GM12878 (cell line): ENCODE measurements around the gene KRT73. TPM values are rescaled to one million over a fixed set of nuclear protein-coding genes. Genes with fewer than 3 reads are reported as not detected.

Experiments used
- ATAC-seq: fragments of 200-7000 bp; cut with Tn5 transposase; 3 replicates; pipeline ENCODE4 v1.9.1; 2020; ENCODE audit warnings: mild to moderate bottlenecking, moderate library complexity
- BruUV-seq: library from RNA; stranded (reverse); fragments of 400-500 nt; replicated peaks from 2 replicates; lab custom pipeline; 2021; lab: Mats Ljungman, UMichigan
- CTCF ChIA-PET: fragments of 300-600 bp; sonication (Branson Sonifier 250); formaldehyde crosslinking; extraction: SDS; loops from one replicate; lab custom pipeline; 2021; ENCODE audit warnings: inconsistent platforms; lab: Yijun Ruan, JAX
- POLR2A ChIA-PET: fragments of 350-600 bp; formaldehyde crosslinking; extraction: SDS; loops from one replicate; lab custom pipeline; 2021; ENCODE audit warnings: inconsistent platforms; lab: Charles Lee
- RAD21 ChIA-PET: fragments of 300-600 bp; sonication (Branson Sonifier 250); formaldehyde crosslinking; loops from one replicate; lab custom pipeline; 2023; ENCODE audit warnings: antibody characterized with exemption; ENCODE audit not compliant: unreplicated experiment; lab: Charles Lee
- SMC1A ChIA-PET: fragments of 300-600 bp; sonication (Branson Sonifier 250); formaldehyde crosslinking; loops from one replicate; lab custom pipeline; 2023; ENCODE audit not compliant: unreplicated experiment, uncharacterized antibody; lab: Charles Lee
- DNase-seq: peaks from one replicate; pipeline ENCODE4 v3.0.0-alpha.2; 2011; ENCODE audit warnings: low read depth, low spot score
- FAIRE-seq: peaks from 3 replicates; lab custom pipeline; 2011; peaks lifted over from hg19 to GRCh38; lab: Jason Lieb, UNC
- H2AFZ ChIP-seq: 2 replicates; pipeline ENCODE4 v1.6.0; 2011; ENCODE audit warnings: low read depth, low read length, control low read depth; ENCODE audit not compliant: control insufficient read depth
- H3K27ac ChIP-seq: 2 replicates; pipeline ENCODE4 v1.5.1; 2011; ENCODE audit warnings: control low read depth; ENCODE audit not compliant: control insufficient read depth, insufficient read depth
- H3K27me3 ChIP-seq, 2 experiments: replicated peaks in 1 of 2; 2 replicates each; pipeline versions ENCODE4 v1.6.0 to v1.6.1; 2011; ENCODE audit warnings: low read length in 1 of 2; ENCODE audit not compliant: control insufficient read depth in 2 of 2, insufficient read depth in 2 of 2
- H3K36me3 ChIP-seq, 2 experiments: 2 replicates each; pipeline ENCODE4 v1.5.1; 2011; ENCODE audit warnings: low read length in 1 of 2; ENCODE audit not compliant: control insufficient read depth in 2 of 2, insufficient read depth in 2 of 2
- H3K4me1 ChIP-seq: 2 replicates; pipeline ENCODE4 v1.6.1; 2011; ENCODE audit warnings: mild to moderate bottlenecking, low read length, moderate library complexity, mixed read lengths; ENCODE audit not compliant: control insufficient read depth, insufficient read depth
- H3K4me2 ChIP-seq: 2 replicates; pipeline ENCODE4 v1.6.0; 2011; ENCODE audit warnings: control low read depth; ENCODE audit not compliant: control insufficient read depth, insufficient read depth
- H3K4me3 ChIP-seq: fragments of 200-600 bp; sonication (generic); 2 replicates; pipeline ENCODE4 v1.5.1; 2016
- H3K79me2 ChIP-seq: 2 replicates; pipeline ENCODE4 v1.6.0; 2011; ENCODE audit warnings: low read length; ENCODE audit not compliant: control insufficient read depth, insufficient read depth
- H3K9ac ChIP-seq: 2 replicates; pipeline ENCODE4 v1.8.0; 2011; ENCODE audit warnings: low read length, control low read depth, mixed read lengths; ENCODE audit not compliant: control insufficient read depth, insufficient read depth
- H3K9me3 ChIP-seq: replicated peaks from 3 replicates; pipeline ENCODE4 v1.5.1; 2011; ENCODE audit warnings: mild to moderate bottlenecking, low read length; ENCODE audit not compliant: control insufficient read depth, insufficient read depth
- H4K20me1 ChIP-seq: 2 replicates; pipeline ENCODE4 v1.6.0; 2011; ENCODE audit not compliant: control insufficient read depth, insufficient read depth
- ETV6 ChIP-seq, 2 experiments: fragments of 450-650 bp in 1 of 2; IDR thresholded peaks in 1 of 2; conservative IDR thresholded peaks in 1 of 2; 2 replicates each; pipeline ENCODE4 v1.6.1; 2014; ENCODE audit warnings: antibody characterized with exemption in 1 of 2, borderline replicate concordance in 1 of 2, low read depth in 1 of 2, mild to moderate bottlenecking in 1 of 2, moderate library complexity in 1 of 2
- MEF2B ChIP-seq: fragments of 450-650 bp; IDR thresholded peaks from 2 replicates; pipeline ENCODE4 v1.6.1; 2018; ENCODE audit warnings: mild to moderate bottlenecking, moderate library complexity; ENCODE audit not compliant: partially characterized antibody, poor library complexity, severe bottlenecking
- POLR2AphosphoS2 ChIP-seq: IDR thresholded peaks from 2 replicates; pipeline ENCODE4 v1.6.1; 2011; ENCODE audit warnings: low read depth, mild to moderate bottlenecking, low read length, improper control_type of control experiment, moderate library complexity
- RUNX3 ChIP-seq: IDR thresholded peaks from 2 replicates; pipeline ENCODE4 v1.6.1; 2012; ENCODE audit warnings: low read length, inconsistent platforms
- SUZ12 ChIP-seq: fragments of 200-600 bp; sonication (generic); IDR thresholded peaks from one replicate; pipeline ENCODE4 v1.6.1; 2018; ENCODE audit warnings: antibody characterized with exemption, mild to moderate bottlenecking; ENCODE audit not compliant: unreplicated experiment
- WGBS: methylation state at CpG from one replicate; pipeline ENCODE4 v1.1.6; 2016; ENCODE audit warnings: low lambda C conversion rate; ENCODE audit not compliant: insufficient replicate concordance, insufficient coverage; ENCODE audit errors: missing lambda C conversion rate; 5-methylcytosine and 5-hydroxymethylcytosine counted together
- in situ Hi-C: fragments of 300-500 bp; cut with MboI; formaldehyde crosslinking; loops from 9 replicates; pipeline ENCODE4 v1.14.3; 2018; ENCODE audit warnings: mixed read lengths
- intact Hi-C: fragments of 100-400 bp; cut with micrococcal nuclease; formaldehyde crosslinking; loops from one replicate; pipeline ENCODE4 v1.14.2; 2022; ENCODE audit not compliant: unreplicated experiment
- polyA plus RNA-seq, 11 experiments: library from polyadenylated mRNA; depleted of rRNA in 4 of 11; unstranded in 6 of 11; stranded (reverse) in 5 of 11; fragments of >200 nt; fragmentation: Nextera tagmentation in 4 of 11; fragmentation: Illumina TruSeq in 1 of 11; extraction: Ambion mirVana in 4 of 11; extraction: Trizol in 1 of 11; gene quantifications; 1 replicate in 1 of 11; 2 replicates in 10 of 11; pipeline versions ENCODE4 v1.2.1 to v1.2.3, GENCODE V29; 2011 to 2016; ENCODE audit warnings: inconsistent platforms in 2 of 11, missing spikeins in 2 of 11, low read depth in 1 of 11
- total RNA-seq, 4 experiments: library from RNA; depleted of rRNA in 3 of 4; stranded (reverse); fragments of >200 nt in 3 of 4; fragmentation: Illumina TruSeq in 1 of 4; extraction: Trizol in 1 of 4; gene quantifications; 2 replicates each; pipeline versions ENCODE4 v1.2.1 to v1.2.3, GENCODE V29; 2013 to 2021
- TF ChIP-seq, protein P1 (sequence below): IDR thresholded peaks from 2 replicates; pipeline ENCODE4 v1.6.1; 2011; ENCODE audit warnings: mild to moderate bottlenecking, low read depth, low read length, moderate library complexity; ENCODE audit not compliant: insufficient replicate concordance

KRT73 gene
- total and polyA plus RNA-seq, 10 of the 15 experiments (the other 5 are each of a cell fraction or from before 2014, with no cell fraction given) = not detected

DNA sequence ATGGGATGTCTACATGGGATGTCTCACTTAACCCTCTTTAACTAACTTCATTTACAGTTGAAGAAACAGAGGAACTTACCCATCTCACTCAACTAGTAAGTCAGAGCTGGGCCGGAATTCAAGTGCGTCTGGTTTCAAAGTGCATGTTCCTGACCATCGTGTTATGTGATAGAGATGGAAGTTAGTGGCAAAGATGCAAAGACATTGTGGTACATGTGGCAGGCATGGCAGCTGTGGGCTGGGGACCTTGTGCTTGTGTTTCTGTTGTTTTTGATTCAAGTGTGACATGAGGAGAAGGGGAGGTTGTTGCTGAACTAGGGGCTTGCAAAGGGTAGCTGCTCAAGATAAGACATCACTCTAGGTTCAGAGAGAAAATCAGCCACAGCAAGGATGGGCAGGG lies 42.4 kb downstream of the KRT73 start (continued):
- TF ChIP-seq, protein P1, sequence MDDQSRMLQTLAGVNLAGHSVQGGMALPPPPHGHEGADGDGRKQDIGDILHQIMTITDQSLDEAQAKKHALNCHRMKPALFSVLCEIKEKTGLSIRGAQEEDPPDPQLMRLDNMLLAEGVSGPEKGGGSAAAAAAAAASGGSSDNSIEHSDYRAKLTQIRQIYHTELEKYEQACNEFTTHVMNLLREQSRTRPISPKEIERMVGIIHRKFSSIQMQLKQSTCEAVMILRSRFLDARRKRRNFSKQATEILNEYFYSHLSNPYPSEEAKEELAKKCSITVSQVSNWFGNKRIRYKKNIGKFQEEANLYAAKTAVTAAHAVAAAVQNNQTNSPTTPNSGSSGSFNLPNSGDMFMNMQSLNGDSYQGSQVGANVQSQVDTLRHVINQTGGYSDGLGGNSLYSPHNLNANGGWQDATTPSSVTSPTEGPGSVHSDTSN = no peak
- TF ChIP-seq ETV6 (conservative IDR thresholded peaks at IDR 0.05 in 1 of 2, IDR thresholded peaks at IDR 0.05 in 1 of 2; ENCODE audit: borderline replicate concordance in 1 of 2, low read depth in 1 of 2) = no peak
- no peak for TF ChIP-seq RUNX3
- no peak for TF ChIP-seq SUZ12

DNA sequence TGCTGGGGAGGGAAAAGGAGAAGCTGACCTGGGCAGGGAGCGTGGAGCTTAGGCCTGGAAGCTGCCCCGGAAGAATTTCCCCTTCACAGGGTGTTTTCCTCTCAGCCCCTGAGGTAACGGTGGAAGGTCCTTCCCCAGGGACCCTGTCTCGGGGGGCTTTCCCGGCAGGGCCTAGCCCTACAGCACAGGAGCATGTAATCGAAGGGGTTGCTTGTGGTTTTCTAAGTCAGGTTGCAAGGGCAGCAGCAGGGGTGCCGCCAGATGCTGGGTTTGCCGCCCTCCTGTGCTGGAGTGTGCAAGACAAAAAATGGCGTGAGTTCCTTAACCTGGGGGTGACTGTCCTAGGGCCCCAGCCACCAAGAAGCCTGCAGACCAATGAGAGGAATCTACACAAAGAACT lies 43.1 kb downstream of the KRT73 start:
- Histone ChIP-seq H4K20me1 (peaks cover 4% of the 10 kb centered on the region; the same call in 1 of the 2 replicates), H3K27ac (no peak overlapping the region), H3K4me2 (no peak overlapping the region), H3K27me3 (peaks cover 8 to 15% of the 10 kb centered on the region in 2 experiments), H3K9me3 (no peaks in the 10 kb centered on the region), H3K36me3 (no peaks in the 10 kb centered on the region), H3K9ac (no peak overlapping the region), H3K4me1 (no peaks in the 10 kb centered on the region), H3K4me3 (no peak overlapping the region), H3K79me2 (no peaks in the 10 kb centered on the region), H2AFZ (no peak overlapping the region)
- DNase-seq (no peak), FAIRE-seq (no peak), ATAC-seq (no peak; the same call in 2 of the 3 replicates)
- CTCF ChIA-PET = interaction anchor here (1.2 kb wide), 1 partner anchor 9 kb away, joined by 3 read pairs; no protein-coding TSS in a partner anchor
- POLR2A ChIA-PET = no interaction called here
- SMC1A ChIA-PET = no interaction called here
- TF ChIP-seq MEF2B (peak; percentile 39), POLR2AphosphoS2 (no peak)
- 8% methylated on average over 9 of the region's 9 CpGs for WGBS
- no TSS peak for BruUV-seq
- in situ Hi-C loops = no loop called here
- intact Hi-C loops = no loop called here
- RAD21 ChIA-PET = interaction anchor here (0.6 kb wide), 1 partner anchor 373 kb away, joined by 3 read pairs; the partner anchor contains the start of gene KRT18
